HUES48 (cell line): ENCODE measurements around the gene OAS3.
"Not testable (repeated sequence)": the region's sequence is repeated elsewhere in the genome, so short reads cannot be mapped to it uniquely, and the experiment has no call there.

Experiments
- H3K27ac ChIP-seq: one replicate; pipeline ENCODE4 v1.7.0; 2013; ENCODE audit warnings: low read depth, low read length, inconsistent platforms
- H3K27me3 ChIP-seq: 2 replicates; pipeline ENCODE4 v1.6.1; 2013; ENCODE audit warnings: mild to moderate bottlenecking, low read length; ENCODE audit not compliant: control insufficient read depth, insufficient read depth
- H3K36me3 ChIP-seq: 2 replicates; pipeline ENCODE4 v1.6.1; 2013; ENCODE audit warnings: low read length; ENCODE audit not compliant: control insufficient read depth, insufficient read depth
- H3K4me1 ChIP-seq: 2 replicates; pipeline ENCODE4 v1.6.1; 2013; ENCODE audit warnings: mild to moderate bottlenecking, low read length; ENCODE audit not compliant: control insufficient read depth, insufficient read depth
- H3K4me3 ChIP-seq: 2 replicates; pipeline ENCODE4 v1.5.1; 2013; ENCODE audit warnings: mild to moderate bottlenecking, low read depth, low read length
- H3K9ac ChIP-seq: 2 replicates; pipeline ENCODE4 v1.6.1; 2013; ENCODE audit warnings: mild to moderate bottlenecking, low read depth, low read length, moderate library complexity
- H3K9me3 ChIP-seq: 2 replicates; pipeline ENCODE4 v1.6.1; 2013; ENCODE audit warnings: low read length; ENCODE audit not compliant: control insufficient read depth, insufficient read depth

Gene OAS3

GRCh38 chr12:112987561-112987960 is 49.3 kb downstream of the OAS3 start:
- no peak overlapping the region for H3K27ac ChIP-seq
- no peak overlapping the region for H3K9ac ChIP-seq
- peaks cover 9% of the 10 kb centered on the region; the same call in 1 of the 2 replicates for H3K4me1 ChIP-seq
- H3K9me3 ChIP-seq = no peaks in the 10 kb centered on the region
- H3K36me3 ChIP-seq = no peaks in the 10 kb centered on the region
- H3K4me3 ChIP-seq = no peak overlapping the region
- no peaks in the 10 kb centered on the region for H3K27me3 ChIP-seq

- Histone ChIP-seq H3K9ac (no peak overlapping the region), H3K4me1 (peaks cover 9% of the 10 kb centered on the region; the same call in 1 of the 2 replicates), H3K4me3 (no peak overlapping the region), H3K27me3 (no peaks in the 10 kb centered on the region), H3K9me3 (no peaks in the 10 kb centered on the region), H3K36me3 (no peaks in the 10 kb centered on the region), H3K27ac (no peak overlapping the region)
Observed at GRCh38 chr12:112988224-112988623, 50.0 kb downstream of the OAS3 start.

GRCh38 chr12:112988823-112989385 is 50.6 kb downstream of the OAS3 start:
- H3K36me3 ChIP-seq, H3K9ac ChIP-seq, H3K9me3 ChIP-seq: not testable (repeated sequence)

GRCh38 chr12:112989806-112990205 is 51.5 kb downstream of the OAS3 start:
- Histone ChIP-seq H3K4me3 (no peak overlapping the region), H3K27me3 (no peaks in the 10 kb centered on the region), H3K9me3 (no peaks in the 10 kb centered on the region), H3K36me3 (no peaks in the 10 kb centered on the region), H3K4me1 (peaks cover 9% of the 10 kb centered on the region; the same call in 1 of the 2 replicates), H3K27ac (no peak overlapping the region), H3K9ac (no peak overlapping the region)

More at GRCh38 chr12:112988823-112989385, 50.6 kb downstream of the OAS3 start:
- H3K27ac ChIP-seq, H3K27me3 ChIP-seq, H3K4me1 ChIP-seq, H3K4me3 ChIP-seq: not testable (repeated sequence)

- Histone ChIP-seq H3K36me3 (no peaks in the 10 kb centered on the region), H3K9ac (no peak overlapping the region), H3K9me3 (no peaks in the 10 kb centered on the region), H3K27me3 (no peaks in the 10 kb centered on the region), H3K4me3 (no peak overlapping the region), H3K27ac (no peak overlapping the region), H3K4me1 (peaks cover 9% of the 10 kb centered on the region; the same call in 1 of the 2 replicates)
Observed at GRCh38 chr12:112992541-112993398, 54.5 kb downstream of the OAS3 start.

GRCh38 chr12:112995008-112995407 is 56.7 kb downstream of the OAS3 start:
- Histone ChIP-seq H3K4me3 (no peak overlapping the region), H3K9me3 (no peaks in the 10 kb centered on the region), H3K27ac (no peak overlapping the region), H3K4me1 (peaks cover 6% of the 10 kb centered on the region; the same call in 1 of the 2 replicates), H3K36me3 (no peaks in the 10 kb centered on the region), H3K27me3 (no peaks in the 10 kb centered on the region), H3K9ac (no peak overlapping the region)

GRCh38 chr12:112996501-112996900 is 58.2 kb downstream of the OAS3 start:
- H3K9ac ChIP-seq = no peak overlapping the region
- H3K9me3 ChIP-seq = no peaks in the 10 kb centered on the region
- no peaks in the 10 kb centered on the region for H3K27me3 ChIP-seq
- H3K4me3 ChIP-seq = no peak overlapping the region
- H3K36me3 ChIP-seq = no peaks in the 10 kb centered on the region
- H3K4me1 ChIP-seq = no peaks in the 10 kb centered on the region
- H3K27ac ChIP-seq = no peak overlapping the region

- Histone ChIP-seq H3K9me3 (no peaks in the 10 kb centered on the region), H3K4me3 (no peak overlapping the region), H3K9ac (no peak overlapping the region), H3K27ac (no peak overlapping the region), H3K27me3 (no peaks in the 10 kb centered on the region), H3K36me3 (no peaks in the 10 kb centered on the region), H3K4me1 (no peaks in the 10 kb centered on the region)
Observed at GRCh38 chr12:112997506-112997905, 59.2 kb downstream of the OAS3 start.

- Histone ChIP-seq H3K9ac (no peak overlapping the region), H3K27ac (no peak overlapping the region), H3K4me1 (no peaks in the 10 kb centered on the region), H3K36me3 (no peaks in the 10 kb centered on the region), H3K27me3 (no peaks in the 10 kb centered on the region), H3K9me3 (no peaks in the 10 kb centered on the region), H3K4me3 (no peak overlapping the region)
Observed at GRCh38 chr12:112998987-112999767, 60.9 kb downstream of the OAS3 start.

- no peaks in the 10 kb centered on the region for H3K9me3 ChIP-seq
- no peak overlapping the region for H3K27ac ChIP-seq
- no peak overlapping the region for H3K4me3 ChIP-seq
- no peaks in the 10 kb centered on the region for H3K27me3 ChIP-seq
- H3K9ac ChIP-seq = no peak overlapping the region
- H3K36me3 ChIP-seq = no peaks in the 10 kb centered on the region
- H3K4me1 ChIP-seq = no peaks in the 10 kb centered on the region
Observed at GRCh38 chr12:113000433-113000832, 62.2 kb downstream of the OAS3 start.

GRCh38 chr12:113002155-113002554 is 63.9 kb downstream of the OAS3 start:
- Histone ChIP-seq H3K27ac (no peak overlapping the region), H3K9me3 (no peaks in the 10 kb centered on the region), H3K4me1 (no peaks in the 10 kb centered on the region), H3K4me3 (no peak overlapping the region), H3K9ac (no peak overlapping the region), H3K27me3 (no peaks in the 10 kb centered on the region), H3K36me3 (no peaks in the 10 kb centered on the region)
